Loucy (cell line): ENCODE data around the gene SIRPG.

Source experiments
- H2AFZ ChIP-seq: fragments of 200-600 bp; sonication (generic); 2 replicates; pipeline ENCODE4 v1.6.0; 2016; ENCODE audit warnings: antibody characterized with exemption, mild to moderate bottlenecking, low read length, moderate library complexity
- H3F3A ChIP-seq: fragments of 200-600 bp; 2 replicates; pipeline ENCODE4 v1.6.0; 2016; ENCODE audit warnings: antibody characterized with exemption, low read depth, mild to moderate bottlenecking
- H3K27me3 ChIP-seq: fragments of 200-600 bp; sonication (generic); 2 replicates; pipeline ENCODE4 v1.6.1; 2014; ENCODE audit warnings: low read length, mild to moderate bottlenecking; ENCODE audit not compliant: insufficient read depth, poor library complexity, severe bottlenecking
- H3K36me3 ChIP-seq: fragments of 200-600 bp; sonication (generic); 2 replicates; pipeline ENCODE4 v1.6.1; 2016; ENCODE audit warnings: low read length; ENCODE audit not compliant: insufficient read depth
- H3K4me1 ChIP-seq: fragments of 200-600 bp; sonication (generic); 2 replicates; pipeline ENCODE4 v1.5.1; 2014; ENCODE audit warnings: low read length, mild to moderate bottlenecking; ENCODE audit not compliant: insufficient read depth, poor library complexity, severe bottlenecking
- H3K4me2 ChIP-seq: fragments of 200-600 bp; sonication (generic); 2 replicates; pipeline ENCODE4 v1.6.0; 2014; ENCODE audit warnings: antibody characterized with exemption, low read length, low read depth, mild to moderate bottlenecking; ENCODE audit not compliant: poor library complexity, severe bottlenecking
- H3K4me3 ChIP-seq: fragments of 200-600 bp; sonication (generic); 2 replicates; pipeline ENCODE4 v1.5.1; 2014; ENCODE audit warnings: low read length, mild to moderate bottlenecking, mixed read lengths; ENCODE audit not compliant: poor library complexity, severe bottlenecking
- H3K79me2 ChIP-seq: fragments of 200-600 bp; sonication (generic); 2 replicates; pipeline ENCODE4 v1.6.1; 2014; ENCODE audit warnings: low read length; ENCODE audit not compliant: insufficient read depth
- H3K9ac ChIP-seq: fragments of 200-600 bp; sonication (generic); 2 replicates; pipeline ENCODE4 v1.6.0; 2014; ENCODE audit warnings: mild to moderate bottlenecking, low read depth, low read length, moderate library complexity; ENCODE audit not compliant: poor library complexity, severe bottlenecking
- H3K9me2 ChIP-seq: fragments of 200-600 bp; sonication (generic); replicated peaks from 2 replicates; pipeline ENCODE4 v1.6.1; 2016; ENCODE audit warnings: low read depth, low read length, mixed read lengths
- H3K9me3 ChIP-seq: fragments of 200-600 bp; sonication (generic); 2 replicates; pipeline ENCODE4 v1.6.1; 2014; ENCODE audit warnings: mild to moderate bottlenecking, antibody characterized with exemption, low read length, low read depth; ENCODE audit not compliant: insufficient read depth
- H4K20me1 ChIP-seq: fragments of 200-600 bp; sonication (generic); 2 replicates; pipeline ENCODE4 v1.6.0; 2014; ENCODE audit warnings: antibody characterized with exemption, low read length, mild to moderate bottlenecking; ENCODE audit not compliant: insufficient read depth, poor library complexity, severe bottlenecking
- EZH2phosphoT487 ChIP-seq: fragments of 200-600 bp; IDR thresholded peaks from 2 replicates; pipeline ENCODE4 v1.6.1; 2018; ENCODE audit warnings: antibody characterized with exemption, mild to moderate bottlenecking, moderate library complexity, borderline replicate concordance
- TF ChIP-seq, protein P1 (sequence below): fragments of 200-600 bp; sonication (generic); conservative IDR thresholded peaks from 2 replicates; pipeline ENCODE4 v1.5.1; 2014; ENCODE audit warnings: mild to moderate bottlenecking, antibody characterized with exemption, low read length

Gene SIRPG

GRCh38 chr20:1686151-1686748 lies 28.7 kb upstream of the SIRPG start:
- H3K4me2 ChIP-seq, result no peak overlapping the region
- no peaks in the 10 kb centered on the region for H3K4me1 ChIP-seq
- H3K27me3 ChIP-seq, result peaks cover 76% of the 10 kb centered on the region

DNA sequence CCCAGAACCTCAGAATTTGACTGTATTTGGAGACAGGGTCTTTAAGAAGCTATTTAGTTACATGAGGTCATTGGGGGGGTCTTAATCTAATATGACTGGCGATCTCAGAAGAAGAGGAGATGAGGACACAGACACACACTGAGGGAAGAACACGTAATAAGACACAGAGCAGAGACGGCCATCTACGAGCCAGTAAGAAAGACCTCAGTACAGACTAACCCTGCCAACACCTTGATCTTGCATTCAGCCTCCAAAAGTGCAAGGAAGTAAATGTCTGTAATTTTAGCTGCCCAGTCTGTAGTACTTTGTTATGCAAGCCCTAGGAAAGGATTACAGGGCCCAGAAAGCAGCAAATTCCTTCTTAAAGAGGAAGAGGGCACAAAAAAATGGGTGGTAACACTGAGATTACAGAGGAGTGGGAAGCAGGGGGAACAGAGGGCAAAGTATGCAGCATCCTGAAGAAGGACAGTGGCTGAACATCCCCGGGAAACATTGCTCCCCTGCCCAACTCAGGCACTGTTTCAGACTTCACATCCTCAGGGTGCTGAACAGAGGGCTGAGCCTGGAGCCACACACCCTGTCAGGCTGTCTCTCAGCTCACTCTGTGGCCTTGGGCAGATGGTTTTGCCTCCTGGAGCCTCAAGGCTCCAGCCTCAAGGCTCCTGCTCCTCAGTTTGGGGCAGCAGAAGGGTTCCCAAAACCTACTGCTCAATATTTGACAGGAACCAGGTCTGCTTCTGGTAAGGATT lies 27.9 kb upstream of the SIRPG start:
- peaks cover 76% of the 10 kb centered on the region for H3K27me3 ChIP-seq
- no peaks in the 10 kb centered on the region for H3K9me2 ChIP-seq
- no peak for TF ChIP-seq EZH2phosphoT487
- TF ChIP-seq, protein P1, sequence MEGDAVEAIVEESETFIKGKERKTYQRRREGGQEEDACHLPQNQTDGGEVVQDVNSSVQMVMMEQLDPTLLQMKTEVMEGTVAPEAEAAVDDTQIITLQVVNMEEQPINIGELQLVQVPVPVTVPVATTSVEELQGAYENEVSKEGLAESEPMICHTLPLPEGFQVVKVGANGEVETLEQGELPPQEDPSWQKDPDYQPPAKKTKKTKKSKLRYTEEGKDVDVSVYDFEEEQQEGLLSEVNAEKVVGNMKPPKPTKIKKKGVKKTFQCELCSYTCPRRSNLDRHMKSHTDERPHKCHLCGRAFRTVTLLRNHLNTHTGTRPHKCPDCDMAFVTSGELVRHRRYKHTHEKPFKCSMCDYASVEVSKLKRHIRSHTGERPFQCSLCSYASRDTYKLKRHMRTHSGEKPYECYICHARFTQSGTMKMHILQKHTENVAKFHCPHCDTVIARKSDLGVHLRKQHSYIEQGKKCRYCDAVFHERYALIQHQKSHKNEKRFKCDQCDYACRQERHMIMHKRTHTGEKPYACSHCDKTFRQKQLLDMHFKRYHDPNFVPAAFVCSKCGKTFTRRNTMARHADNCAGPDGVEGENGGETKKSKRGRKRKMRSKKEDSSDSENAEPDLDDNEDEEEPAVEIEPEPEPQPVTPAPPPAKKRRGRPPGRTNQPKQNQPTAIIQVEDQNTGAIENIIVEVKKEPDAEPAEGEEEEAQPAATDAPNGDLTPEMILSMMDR, result no peak
- no peak overlapping the region for H3K4me2 ChIP-seq
- no peak overlapping the region for H3K9ac ChIP-seq
- H3K36me3 ChIP-seq, result no peaks in the 10 kb centered on the region
- no peaks in the 10 kb centered on the region for H4K20me1 ChIP-seq
- H3K9me3 ChIP-seq, result no peaks in the 10 kb centered on the region
- no peak overlapping the region for H2AFZ ChIP-seq
- no peak overlapping the region for H3K4me3 ChIP-seq
- no peaks in the 10 kb centered on the region for H3F3A ChIP-seq
- H3K4me1 ChIP-seq, result no peaks in the 10 kb centered on the region
- H3K79me2 ChIP-seq, result no peaks in the 10 kb centered on the region

More at GRCh38 chr20:1686151-1686748, 28.7 kb upstream of the SIRPG start:
- Histone ChIP-seq H3K79me2 (no peaks in the 10 kb centered on the region), H3K4me3 (no peak overlapping the region), H3K36me3 (no peaks in the 10 kb centered on the region), H4K20me1 (no peaks in the 10 kb centered on the region), H3K9me3 (no peaks in the 10 kb centered on the region), H3K9ac (no peak overlapping the region), H3K9me2 (no peaks in the 10 kb centered on the region), H3F3A (no peaks in the 10 kb centered on the region), H2AFZ (no peak overlapping the region)
- TF ChIP-seq EZH2phosphoT487, result no peak
- TF ChIP-seq, protein P1, result no peak

DNA sequence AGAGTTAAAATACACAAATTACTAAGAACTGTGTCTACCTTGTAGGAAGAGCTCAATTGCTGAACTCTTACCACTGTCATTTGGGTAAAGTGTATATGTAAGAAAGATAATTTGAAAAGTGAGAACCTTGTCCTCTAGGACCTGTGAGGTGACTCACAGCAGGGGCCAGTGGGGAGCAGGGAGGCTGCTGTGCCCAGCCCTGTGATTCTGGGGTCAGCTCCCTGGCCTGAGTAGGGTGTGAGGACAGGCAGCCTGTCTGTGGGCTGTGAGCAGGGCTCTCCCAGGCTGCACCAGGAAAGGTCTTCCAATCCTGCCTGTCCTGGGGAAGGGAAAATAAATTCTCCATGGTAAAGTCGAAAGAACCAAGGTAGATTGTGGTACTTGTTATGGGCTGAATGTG lies 27.3 kb upstream of the SIRPG start:
- no peaks in the 10 kb centered on the region for H3K9me3 ChIP-seq
- no peak overlapping the region for H3K9ac ChIP-seq
- no peaks in the 10 kb centered on the region for H3K4me1 ChIP-seq
- peaks cover 76% of the 10 kb centered on the region for H3K27me3 ChIP-seq
- H3K9me2 ChIP-seq, result no peaks in the 10 kb centered on the region
- H4K20me1 ChIP-seq, result no peaks in the 10 kb centered on the region
- H3K4me2 ChIP-seq, result no peak overlapping the region
- H3K36me3 ChIP-seq, result no peaks in the 10 kb centered on the region
- H3K79me2 ChIP-seq, result no peaks in the 10 kb centered on the region
- H2AFZ ChIP-seq, result no peak overlapping the region
- no peak overlapping the region for H3K4me3 ChIP-seq
- H3F3A ChIP-seq, result no peaks in the 10 kb centered on the region
- TF ChIP-seq EZH2phosphoT487, result no peak
- TF ChIP-seq, protein P1, result no peak
